GM12864 (cell line): ENCODE data around the gene PVALEF.
"Not testable (repeated sequence)": the region's sequence is repeated elsewhere in the genome, so short reads cannot be mapped to it uniquely, and the experiment has no call there.

ENCODE experiments used
- DNase-seq: peaks from one replicate; pipeline ENCODE4 v3.0.0-alpha.2; 2011; ENCODE audit warnings: low read depth
- H3K4me3 ChIP-seq: 2 replicates; pipeline ENCODE4 v1.5.1; 2011; ENCODE audit warnings: mild to moderate bottlenecking, low read depth, low read length, control low read depth
- CTCF ChIP-seq: IDR thresholded peaks from 2 replicates; pipeline ENCODE4 v1.5.1; 2011; ENCODE audit warnings: low read depth, mild to moderate bottlenecking, moderate library complexity, low read length, control low read depth, inconsistent platforms; ENCODE audit errors: missing control alignments

PVALEF gene

GRCh38 chr17:81143717-81144422 lies 21.4 kb upstream of the PVALEF start:
- DNase-seq, result no peak
- H3K4me3 ChIP-seq, result no peak overlapping the region
- no peak for TF ChIP-seq CTCF

- no peak for DNase-seq
- no peak for TF ChIP-seq CTCF
- H3K4me3 ChIP-seq, result no peak overlapping the region
Measured at GRCh38 chr17:81144423-81144781, 20.9 kb upstream of the PVALEF start.

GRCh38 chr17:81146208-81146607 lies 19.1 kb upstream of the PVALEF start:
- DNase-seq, H3K4me3 ChIP-seq: not testable (repeated sequence)

- no peak overlapping the region for H3K4me3 ChIP-seq
- no peak for TF ChIP-seq CTCF
- DNase-seq, result no peak
Measured at GRCh38 chr17:81147701-81148100, 17.6 kb upstream of the PVALEF start.

GRCh38 chr17:81148571-81148970 lies 16.7 kb upstream of the PVALEF start:
- DNase-seq, result no peak
- TF ChIP-seq CTCF, result no peak
- H3K4me3 ChIP-seq, result no peak overlapping the region

- no peak for DNase-seq
- TF ChIP-seq CTCF, result no peak
- H3K4me3 ChIP-seq, result no peak overlapping the region
Measured at GRCh38 chr17:81148986-81149533, 16.2 kb upstream of the PVALEF start.

GRCh38 chr17:81150377-81151077 lies 14.8 kb upstream of the PVALEF start:
- no peak overlapping the region for H3K4me3 ChIP-seq
- no peak for TF ChIP-seq CTCF
- DNase-seq, result no peak
